Lung (tissue), 12 donors: ENCODE measurements around the gene FAM186B. TPM values are rescaled to one million over a fixed set of nuclear protein-coding genes. Genes with fewer than 3 reads are reported as not detected.

ENCODE experiments used
- ATAC-seq: fragments of 200-7000 bp; cut with Tn5 transposase; one replicate; pipeline ENCODE4 v1.9.1; 2020; ENCODE audit warnings: moderate number of reproducible peaks; ENCODE audit not compliant: insufficient read depth, low FRiP score
- DNase-seq, 3 donors: peaks; one replicate each; pipeline ENCODE4 v3.0.0-alpha.2; 2013 to 2017
- H3K27ac ChIP-seq, 2 donors: one replicate each; pipeline ENCODE4 v1.5.1; 2013; ENCODE audit warnings: mild to moderate bottlenecking in 2 of 2, moderate library complexity in 2 of 2, control low read depth in 1 of 2, inconsistent platforms in 1 of 2, low read depth in 1 of 2, low read length in 1 of 2
- H3K27me3 ChIP-seq, 3 donors: one replicate each; pipeline ENCODE4 v1.5.1; 2013; ENCODE audit warnings: low read length in 2 of 3; ENCODE audit not compliant: control insufficient read depth in 3 of 3, insufficient read depth in 3 of 3
- H3K36me3 ChIP-seq, 4 donors: one replicate each; pipeline ENCODE4 v1.5.1; 2013; ENCODE audit warnings: low read length in 4 of 4, mild to moderate bottlenecking in 1 of 4, moderate library complexity in 1 of 4; ENCODE audit not compliant: control insufficient read depth in 4 of 4, insufficient read depth in 4 of 4
- H3K4me1 ChIP-seq, 5 donors: one replicate each; pipeline ENCODE4 v1.5.1; 2013; ENCODE audit warnings: low read length in 5 of 5, mild to moderate bottlenecking in 2 of 5, moderate library complexity in 1 of 5; ENCODE audit not compliant: control insufficient read depth in 5 of 5, insufficient read depth in 5 of 5
- H3K4me3 ChIP-seq: one replicate; pipeline ENCODE4 v1.5.1; 2013; ENCODE audit warnings: mild to moderate bottlenecking, control low read depth, moderate library complexity
- H3K9ac ChIP-seq, 2 donors: one replicate each; pipeline ENCODE4 v1.5.1; 2013; ENCODE audit warnings: low read length in 2 of 2, control low read depth in 1 of 2; ENCODE audit not compliant: insufficient read depth in 1 of 2
- H3K9me3 ChIP-seq, 4 donors: one replicate each; pipeline ENCODE4 v1.5.1; 2013; ENCODE audit warnings: low read length in 3 of 4, mild to moderate bottlenecking in 1 of 4, moderate library complexity in 1 of 4; ENCODE audit not compliant: control insufficient read depth in 4 of 4, insufficient read depth in 3 of 4
- WGBS, 2 donors: extraction: QIAGEN DNeasy Blood & Tissue Kit; methylation state at CpG; one replicate each; pipeline ENCODE4 v1.1.7; 2013; 5-methylcytosine and 5-hydroxymethylcytosine counted together
- polyA plus RNA-seq, 2 donors: library from polyadenylated mRNA; stranded (reverse); fragments of 200-250 nt; gene quantifications; one replicate each; pipeline ENCODE4 v1.2.1, GENCODE V29; 2013
- total RNA-seq, 2 donors: library from RNA; depleted of rRNA in 1 of 2; stranded (reverse); fragments of >200 nt in 1 of 2; gene quantifications; one replicate each; pipeline ENCODE4 v1.2.1, GENCODE V29; 2014 to 2021
- TF ChIP-seq, protein P1 (sequence below): IDR thresholded peaks from 2 replicates; pipeline ENCODE4 v1.5.1; 2012; ENCODE audit warnings: mild to moderate bottlenecking; ENCODE audit errors: control extremely low read depth, extremely low read depth
- donor health status: control.
- donor health status: control.
- donor health status: Bipolar disorder and iron deficiency.
- donor health status: healthy.
- donor health status: DM: yes; HTN: yes; CAD: no.

The FAM186B gene
- total and polyA plus RNA-seq, 4 donors, result 0.17 to 0.80 (median 0.43) TPM

DNA sequence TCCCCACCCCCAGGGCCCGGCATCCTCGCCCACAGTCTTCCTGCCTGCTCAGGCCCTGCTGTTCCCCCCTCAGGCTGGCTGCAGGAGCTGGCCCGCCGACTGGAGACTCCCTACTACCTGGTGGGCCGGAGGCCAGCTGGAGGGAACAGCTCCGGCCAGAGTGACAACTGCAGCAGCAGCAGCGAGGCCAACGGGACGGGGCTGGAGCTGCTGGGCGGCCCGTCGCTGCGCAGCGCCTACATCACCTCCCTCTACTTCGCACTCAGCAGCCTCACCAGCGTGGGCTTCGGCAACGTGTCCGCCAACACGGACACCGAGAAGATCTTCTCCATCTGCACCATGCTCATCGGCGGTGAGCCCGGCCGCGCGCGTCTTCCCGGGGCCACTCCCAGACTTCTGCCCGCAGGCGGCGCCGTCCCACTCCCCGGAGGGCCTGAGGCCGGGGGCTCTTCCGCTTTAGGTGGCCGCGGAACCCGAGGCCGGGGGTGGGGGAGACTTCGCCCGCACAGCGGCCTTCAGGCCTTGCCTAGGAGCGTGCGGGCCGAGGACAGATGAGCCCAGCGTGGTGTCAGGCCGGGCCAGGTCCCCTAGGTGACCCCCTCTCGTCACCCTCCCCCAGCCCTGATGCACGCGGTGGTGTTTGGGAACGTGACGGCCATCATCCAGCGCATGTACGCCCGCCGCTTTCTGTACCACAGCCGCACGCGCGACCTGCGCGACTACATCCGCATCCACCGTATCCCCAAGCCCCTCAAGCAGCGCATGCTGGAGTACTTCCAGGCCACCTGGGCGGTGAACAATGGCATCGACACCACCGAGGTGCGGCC, 56.4 kb downstream of the FAM186B start:
- H3K9me3 ChIP-seq, result no peaks in the 10 kb centered on the region
- peaks cover 0 to 29% (median 16%) of the 10 kb centered on the region in 3 donors for H3K27me3 ChIP-seq
- peaks cover 0 to 14% (median 7%) of the 10 kb centered on the region in 5 donors for H3K4me1 ChIP-seq
- peak overlapping the region; percentile 28 to 34 for H3K9ac ChIP-seq
- TF ChIP-seq, protein P1, sequence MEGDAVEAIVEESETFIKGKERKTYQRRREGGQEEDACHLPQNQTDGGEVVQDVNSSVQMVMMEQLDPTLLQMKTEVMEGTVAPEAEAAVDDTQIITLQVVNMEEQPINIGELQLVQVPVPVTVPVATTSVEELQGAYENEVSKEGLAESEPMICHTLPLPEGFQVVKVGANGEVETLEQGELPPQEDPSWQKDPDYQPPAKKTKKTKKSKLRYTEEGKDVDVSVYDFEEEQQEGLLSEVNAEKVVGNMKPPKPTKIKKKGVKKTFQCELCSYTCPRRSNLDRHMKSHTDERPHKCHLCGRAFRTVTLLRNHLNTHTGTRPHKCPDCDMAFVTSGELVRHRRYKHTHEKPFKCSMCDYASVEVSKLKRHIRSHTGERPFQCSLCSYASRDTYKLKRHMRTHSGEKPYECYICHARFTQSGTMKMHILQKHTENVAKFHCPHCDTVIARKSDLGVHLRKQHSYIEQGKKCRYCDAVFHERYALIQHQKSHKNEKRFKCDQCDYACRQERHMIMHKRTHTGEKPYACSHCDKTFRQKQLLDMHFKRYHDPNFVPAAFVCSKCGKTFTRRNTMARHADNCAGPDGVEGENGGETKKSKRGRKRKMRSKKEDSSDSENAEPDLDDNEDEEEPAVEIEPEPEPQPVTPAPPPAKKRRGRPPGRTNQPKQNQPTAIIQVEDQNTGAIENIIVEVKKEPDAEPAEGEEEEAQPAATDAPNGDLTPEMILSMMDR, result no peak
- H3K36me3 ChIP-seq, result no peaks in the 10 kb centered on the region
- DNase-seq (peak; percentile 66 to 74 (median 73)), ATAC-seq (no peak)
- 11 to 13% methylated on average over 65 to 70 of the region's 70 CpGs for WGBS, 2 donors
- no peak overlapping the region for H3K4me3 ChIP-seq
- no peak overlapping the region for H3K27ac ChIP-seq

GRCh38 chr12:49548481-49548821, 57.0 kb downstream of the FAM186B start:
- Histone ChIP-seq H3K36me3 (no peaks in the 10 kb centered on the region), H3K27me3 (peaks cover 0 to 35% (median 20%) of the 10 kb centered on the region in 3 donors), H3K9me3 (no peaks in the 10 kb centered on the region), H3K4me3 (no peak overlapping the region), H3K27ac (no peak overlapping the region), H3K4me1 (peaks cover 0 to 14% (median 7%) of the 10 kb centered on the region in 5 donors), H3K9ac (peak overlapping the region in 1 of 2 donors; percentile 7)
- WGBS, 2 donors, result 34 to 35% methylated on average over 8 of the region's 8 CpGs
- ATAC-seq (no peak), DNase-seq (no peak)
- TF ChIP-seq, protein P1, result no peak

DNA sequence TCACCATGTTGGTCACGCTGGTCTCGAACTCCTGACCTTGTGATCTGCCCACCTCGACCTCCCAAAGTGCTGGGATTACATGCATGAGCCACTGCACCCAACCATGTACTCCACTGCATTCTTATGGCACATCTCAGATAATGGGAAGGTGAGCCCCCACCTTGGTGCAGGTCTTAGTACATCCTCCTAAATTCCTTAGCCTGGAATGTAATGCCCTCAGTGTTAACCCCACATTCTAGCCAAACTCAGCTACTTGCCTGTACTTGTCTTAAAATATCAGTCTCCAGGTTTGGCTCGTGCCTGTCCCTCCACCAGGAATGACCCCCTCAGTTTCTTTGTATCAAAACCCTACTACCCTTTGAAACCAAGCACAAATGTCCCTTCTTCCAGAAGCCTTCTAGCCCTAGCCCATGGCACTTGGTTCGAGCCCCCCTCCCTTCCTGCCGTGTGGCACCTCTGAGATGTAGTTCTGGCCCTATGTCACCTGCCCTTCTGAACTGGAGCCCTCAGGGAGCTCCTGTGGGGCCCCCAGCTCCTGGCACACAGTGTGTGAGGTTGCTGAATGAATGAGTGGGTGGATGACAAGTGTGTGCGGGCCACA, 58.2 kb downstream of the FAM186B start:
- no peak overlapping the region for H3K9ac ChIP-seq
- TF ChIP-seq, protein P1, result no peak
- peaks cover 0 to 42% (median 21%) of the 10 kb centered on the region in 3 donors for H3K27me3 ChIP-seq
- ATAC-seq (no peak), DNase-seq (no peak)
- peaks cover 0 to 14% (median 7%) of the 10 kb centered on the region in 5 donors for H3K4me1 ChIP-seq
- 80 to 85% methylated on average over 7 of the region's 7 CpGs for WGBS, 2 donors
- H3K36me3 ChIP-seq, result no peaks in the 10 kb centered on the region
- no peak overlapping the region for H3K27ac ChIP-seq
- H3K9me3 ChIP-seq, result no peaks in the 10 kb centered on the region
- no peak overlapping the region for H3K4me3 ChIP-seq
